SK-N-MC (cell line): ENCODE data around the gene ZNHIT3.
"Not testable (repeated sequence)": the region's sequence is repeated elsewhere in the genome, so short reads cannot be mapped to it uniquely, and the experiment has no call there.

Experiments
- DNase-seq: peaks from one replicate; pipeline ENCODE4 v3.0.0-alpha.2; 2011; ENCODE audit warnings: low read depth, low spot score
- H3K27ac ChIP-seq: fragments of 200-600 bp; sonication (generic); 2 replicates; pipeline ENCODE4 v1.5.1; 2016; ENCODE audit warnings: mixed run types
- H3K36me3 ChIP-seq: fragments of 200-600 bp; sonication (generic); 2 replicates; pipeline ENCODE4 v1.6.1; 2017; ENCODE audit warnings: antibody characterized with exemption, low read length, mixed read lengths; ENCODE audit not compliant: insufficient read depth
- H3K4me3 ChIP-seq: fragments of 200-600 bp; sonication (generic); 2 replicates; pipeline ENCODE4 v1.5.1; 2016
- H3K9ac ChIP-seq: fragments of 200-600 bp; sonication (generic); 2 replicates; pipeline ENCODE4 v1.8.0; 2017; ENCODE audit warnings: mixed run types, mixed read lengths; ENCODE audit not compliant: insufficient read length
- H3K9me3 ChIP-seq: fragments of 200-600 bp; sonication (generic); 2 replicates; pipeline ENCODE4 v1.6.1; 2017; ENCODE audit warnings: low read depth, mild to moderate bottlenecking, antibody characterized with exemption, low read length, moderate library complexity, mixed read lengths
- EZH2 ChIP-seq: fragments of 200-600 bp; sonication (generic); IDR thresholded peaks from one replicate; pipeline ENCODE4 v1.6.1; 2017; ENCODE audit warnings: antibody characterized with exemption
- FOXP2 ChIP-seq: optimal IDR thresholded peaks from 2 replicates; pipeline ENCODE3; 2011; ENCODE audit warnings: mild to moderate bottlenecking, moderate library complexity; ENCODE audit not compliant: insufficient read depth; ENCODE audit errors: extremely low read length, control extremely low read depth
- POLR2AphosphoS5 ChIP-seq: IDR thresholded peaks from 2 replicates; pipeline ENCODE4 v1.6.1; 2012; ENCODE audit warnings: mild to moderate bottlenecking, low read depth, low read length, borderline replicate concordance

The ZNHIT3 gene

GRCh38 chr17:36486204-36487194, at the start of gene ZNHIT3:
Gene ZNHIT3 (plus strand): TSS chr17:36486681. CDS start chr17:36486700, 19 bp downstream.
- TF ChIP-seq EZH2 (no peak), FOXP2 (peak; percentile 89), POLR2AphosphoS5 (peak; percentile 85)
- Histone ChIP-seq H3K9me3 (no peaks in the 10 kb centered on the region), H3K9ac (peak within 1 kb of the TSS; percentile 79), H3K27ac (no peak within 1 kb of the TSS), H3K4me3 (peak within 1 kb of the TSS; percentile 88), H3K36me3 (peaks cover 20% of the 10 kb centered on the region)
- DNase-seq = peak; percentile 83

- not testable (repeated sequence) for H3K27ac ChIP-seq, H3K4me3 ChIP-seq, H3K36me3 ChIP-seq, H3K9me3 ChIP-seq, H3K9ac ChIP-seq, DNase-seq
Measured at GRCh38 chr17:36441792-36442191, 44.7 kb upstream of the ZNHIT3 start.

- no peaks in the 10 kb centered on the region for H3K36me3 ChIP-seq
- no peaks in the 10 kb centered on the region for H3K9me3 ChIP-seq
- no peak for DNase-seq
- H3K9ac ChIP-seq = no peak overlapping the region
- no peak overlapping the region for H3K27ac ChIP-seq
- TF ChIP-seq EZH2 = no peak
- no peak for TF ChIP-seq FOXP2
- TF ChIP-seq POLR2AphosphoS5 = no peak
- H3K4me3 ChIP-seq = no peak overlapping the region
Measured at GRCh38 chr17:36443777-36444176, 42.7 kb upstream of the ZNHIT3 start.

GRCh38 chr17:36449997-36450396, 36.5 kb upstream of the ZNHIT3 start:
- not testable (repeated sequence) for H3K27ac ChIP-seq

GRCh38 chr17:36452888-36453287, 33.6 kb upstream of the ZNHIT3 start:
- H3K36me3 ChIP-seq = not testable (repeated sequence)

More at GRCh38 chr17:36449997-36450396, 36.5 kb upstream of the ZNHIT3 start:
- H3K9ac ChIP-seq, H3K36me3 ChIP-seq, DNase-seq, H3K4me3 ChIP-seq, H3K9me3 ChIP-seq: not testable (repeated sequence)

GRCh38 chr17:36457701-36458100, 28.8 kb upstream of the ZNHIT3 start:
- not testable (repeated sequence) for H3K9ac ChIP-seq, H3K36me3 ChIP-seq, H3K27ac ChIP-seq, H3K9me3 ChIP-seq, H3K4me3 ChIP-seq, DNase-seq

More at GRCh38 chr17:36452888-36453287, 33.6 kb upstream of the ZNHIT3 start:
- not testable (repeated sequence) for H3K9me3 ChIP-seq, H3K27ac ChIP-seq, H3K4me3 ChIP-seq, H3K9ac ChIP-seq, DNase-seq

GRCh38 chr17:36459045-36459444, 27.4 kb upstream of the ZNHIT3 start:
- Histone ChIP-seq H3K9me3 (no peaks in the 10 kb centered on the region), H3K27ac (no peak overlapping the region), H3K36me3 (no peaks in the 10 kb centered on the region), H3K9ac (no peak overlapping the region), H3K4me3 (no peak overlapping the region)
- DNase-seq = no peak
- TF ChIP-seq FOXP2 (no peak), POLR2AphosphoS5 (no peak), EZH2 (no peak)

- no peak overlapping the region for H3K9ac ChIP-seq
- no peak overlapping the region for H3K27ac ChIP-seq
- TF ChIP-seq POLR2AphosphoS5 (no peak), EZH2 (no peak), FOXP2 (no peak)
- no peak overlapping the region for H3K4me3 ChIP-seq
- no peak for DNase-seq
- H3K36me3 ChIP-seq = no peaks in the 10 kb centered on the region
- no peaks in the 10 kb centered on the region for H3K9me3 ChIP-seq
Measured at GRCh38 chr17:36459601-36460000, 26.9 kb upstream of the ZNHIT3 start.

GRCh38 chr17:36460265-36460937, 26.1 kb upstream of the ZNHIT3 start:
- no peak for TF ChIP-seq FOXP2
- no peak for TF ChIP-seq EZH2
- no peak for TF ChIP-seq POLR2AphosphoS5
- no peak for DNase-seq
- H3K9ac ChIP-seq = no peak overlapping the region
- H3K4me3 ChIP-seq = no peak overlapping the region
- H3K36me3 ChIP-seq = no peaks in the 10 kb centered on the region
- H3K9me3 ChIP-seq = no peaks in the 10 kb centered on the region
- no peak overlapping the region for H3K27ac ChIP-seq
